Progenitor cell of endocrine pancreas (in vitro differentiated cells): ENCODE results near the gene FTCD. TPM values are rescaled to one million over a fixed set of nuclear protein-coding genes. Genes with fewer than 3 reads are reported as not detected.

Source experiments
- DNase-seq: peaks from one replicate; pipeline ENCODE4 v3.0.0; 2021; ENCODE audit warnings: low spot score; ENCODE audit not compliant: unreplicated experiment
- H3K27ac Mint-ChIP-seq: 2 replicates; pipeline ENCODE4 v1.8.0; 2021; ENCODE audit warnings: mild to moderate bottlenecking, moderate library complexity, mixed read lengths
- H3K27me3 Mint-ChIP-seq: 2 replicates; pipeline ENCODE4 v1.8.0; 2021; ENCODE audit warnings: mixed read lengths
- H3K36me3 Mint-ChIP-seq: 2 replicates; pipeline ENCODE4 v1.8.0; 2022; ENCODE audit warnings: mixed read lengths; ENCODE audit not compliant: insufficient read depth
- H3K4me1 Mint-ChIP-seq: 2 replicates; pipeline ENCODE4 v1.8.0; 2021; ENCODE audit warnings: low read depth, mixed read lengths
- H3K4me3 Mint-ChIP-seq: 2 replicates; pipeline ENCODE4 v1.8.0; 2021; ENCODE audit warnings: low read depth, mild to moderate bottlenecking, moderate library complexity, mixed read lengths
- H3K9me3 Mint-ChIP-seq: 2 replicates; pipeline ENCODE4 v1.8.0; 2021; ENCODE audit warnings: low read depth, mixed read lengths
- total RNA-seq: library from RNA; stranded (reverse); gene quantifications from 2 replicates; pipeline ENCODE4 v1.2.1, GENCODE V29; 2021
- TF ChIP-seq, protein P1 (sequence below): fragments of 200-600 bp; sonication (generic); IDR thresholded peaks from one replicate; pipeline ENCODE4 v1.5.0; 2021; ENCODE audit warnings: antibody characterized with exemption, mild to moderate bottlenecking; ENCODE audit not compliant: unreplicated experiment

Gene FTCD
- total RNA-seq, 1 donor from 2014 or later: 49.3 TPM

DNA sequence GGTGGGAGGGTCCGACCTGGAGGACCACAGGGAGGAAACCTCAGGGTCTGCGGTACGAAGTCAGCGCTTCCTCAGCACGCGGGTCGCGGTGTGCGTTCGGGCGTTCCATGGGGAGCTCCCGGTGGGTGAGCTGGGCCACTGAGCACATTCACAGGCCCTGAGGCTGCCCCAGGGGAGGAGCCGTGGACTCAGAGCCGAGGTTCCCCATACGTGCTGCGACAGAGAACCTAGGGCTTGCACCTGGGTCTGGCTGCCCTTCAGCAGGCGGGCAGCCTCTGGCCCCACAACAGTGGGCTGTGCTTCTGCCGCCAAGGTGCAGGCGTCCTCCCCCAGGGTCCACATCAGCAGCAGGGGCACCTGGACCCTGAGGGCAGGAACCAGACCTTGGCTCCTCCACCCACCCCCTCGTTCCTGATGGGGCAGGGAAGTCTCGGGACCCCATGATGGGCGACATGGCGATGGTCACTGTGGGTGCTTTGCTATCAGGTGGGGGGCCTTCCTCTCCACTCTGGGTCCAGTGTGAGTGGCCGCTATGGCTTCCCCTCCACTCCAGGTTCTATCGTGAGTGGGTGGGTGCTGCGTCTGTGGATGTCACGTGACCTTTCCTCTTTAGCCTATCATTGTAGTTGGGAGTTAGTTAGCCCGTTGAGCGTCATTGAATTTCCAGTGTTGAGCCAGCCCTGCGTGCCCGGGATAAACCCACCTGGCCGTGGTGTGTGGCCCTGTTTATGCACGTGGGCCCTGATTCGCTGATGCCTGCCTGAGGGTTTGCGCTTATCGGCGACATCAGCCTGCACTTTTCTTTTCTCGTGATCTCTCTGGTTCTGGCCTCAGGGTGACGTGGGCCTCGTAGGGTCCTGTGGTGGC lies 27.9 kb downstream of the FTCD start:
- H3K9me3 Mint-ChIP-seq: no peaks in the 10 kb centered on the region
- DNase-seq: no peak
- H3K27ac Mint-ChIP-seq: no peak overlapping the region
- no peaks in the 10 kb centered on the region for H3K36me3 Mint-ChIP-seq
- no peaks in the 10 kb centered on the region for H3K27me3 Mint-ChIP-seq
- TF ChIP-seq, protein P1, sequence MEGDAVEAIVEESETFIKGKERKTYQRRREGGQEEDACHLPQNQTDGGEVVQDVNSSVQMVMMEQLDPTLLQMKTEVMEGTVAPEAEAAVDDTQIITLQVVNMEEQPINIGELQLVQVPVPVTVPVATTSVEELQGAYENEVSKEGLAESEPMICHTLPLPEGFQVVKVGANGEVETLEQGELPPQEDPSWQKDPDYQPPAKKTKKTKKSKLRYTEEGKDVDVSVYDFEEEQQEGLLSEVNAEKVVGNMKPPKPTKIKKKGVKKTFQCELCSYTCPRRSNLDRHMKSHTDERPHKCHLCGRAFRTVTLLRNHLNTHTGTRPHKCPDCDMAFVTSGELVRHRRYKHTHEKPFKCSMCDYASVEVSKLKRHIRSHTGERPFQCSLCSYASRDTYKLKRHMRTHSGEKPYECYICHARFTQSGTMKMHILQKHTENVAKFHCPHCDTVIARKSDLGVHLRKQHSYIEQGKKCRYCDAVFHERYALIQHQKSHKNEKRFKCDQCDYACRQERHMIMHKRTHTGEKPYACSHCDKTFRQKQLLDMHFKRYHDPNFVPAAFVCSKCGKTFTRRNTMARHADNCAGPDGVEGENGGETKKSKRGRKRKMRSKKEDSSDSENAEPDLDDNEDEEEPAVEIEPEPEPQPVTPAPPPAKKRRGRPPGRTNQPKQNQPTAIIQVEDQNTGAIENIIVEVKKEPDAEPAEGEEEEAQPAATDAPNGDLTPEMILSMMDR: no peak
- no peaks in the 10 kb centered on the region for H3K4me1 Mint-ChIP-seq
- H3K4me3 Mint-ChIP-seq: no peak overlapping the region

DNA sequence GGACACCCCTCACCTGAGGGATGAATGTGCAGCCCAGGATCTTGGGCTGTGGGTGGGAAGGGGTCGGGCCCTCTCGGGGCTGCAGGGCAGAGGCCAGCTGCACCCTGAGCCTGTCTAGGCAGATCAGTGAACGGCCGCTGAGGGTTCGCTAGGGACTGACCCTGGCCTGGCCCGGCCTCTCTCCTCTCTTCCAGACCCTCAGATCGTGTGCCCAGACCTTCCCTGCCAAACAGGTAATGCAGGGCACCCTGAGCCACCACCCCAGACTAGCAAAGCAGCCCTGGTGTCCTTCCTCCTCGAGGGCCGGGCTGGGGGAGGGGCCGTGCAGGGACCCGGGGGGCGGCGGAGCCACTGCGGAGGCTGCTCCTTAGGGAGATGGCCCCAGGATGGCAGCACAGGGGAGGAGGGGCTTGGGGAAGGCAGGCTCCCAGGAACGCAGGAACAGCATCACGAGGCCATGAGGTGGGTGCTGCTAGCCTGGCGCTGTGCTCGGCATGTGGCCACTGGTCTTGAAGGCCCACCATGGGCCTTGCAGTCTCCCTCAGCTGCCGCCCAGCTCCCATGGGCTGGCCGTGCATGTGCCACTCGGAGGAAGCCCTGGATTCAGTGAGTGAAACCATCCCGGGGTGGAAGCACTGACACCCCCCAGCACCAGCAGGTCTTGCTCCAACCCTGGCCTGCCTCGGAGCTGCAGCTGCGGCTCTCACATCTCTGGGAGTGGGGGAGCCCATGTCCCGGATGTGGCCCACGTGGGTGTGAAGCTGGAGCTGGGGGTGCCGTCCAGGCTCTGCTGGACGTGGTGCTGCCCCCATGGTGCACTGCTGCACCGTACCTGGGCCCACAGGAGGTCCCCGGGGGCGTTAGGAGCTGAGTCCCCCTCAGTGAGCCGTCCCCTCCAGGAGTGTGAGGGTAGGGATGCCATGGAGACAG lies 28.8 kb downstream of the FTCD start:
- no peak overlapping the region for H3K4me3 Mint-ChIP-seq
- no peak overlapping the region for H3K27ac Mint-ChIP-seq
- no peak for DNase-seq
- H3K4me1 Mint-ChIP-seq: no peaks in the 10 kb centered on the region
- H3K36me3 Mint-ChIP-seq: no peaks in the 10 kb centered on the region
- TF ChIP-seq, protein P1: no peak
- H3K9me3 Mint-ChIP-seq: no peaks in the 10 kb centered on the region
- no peaks in the 10 kb centered on the region for H3K27me3 Mint-ChIP-seq

DNA sequence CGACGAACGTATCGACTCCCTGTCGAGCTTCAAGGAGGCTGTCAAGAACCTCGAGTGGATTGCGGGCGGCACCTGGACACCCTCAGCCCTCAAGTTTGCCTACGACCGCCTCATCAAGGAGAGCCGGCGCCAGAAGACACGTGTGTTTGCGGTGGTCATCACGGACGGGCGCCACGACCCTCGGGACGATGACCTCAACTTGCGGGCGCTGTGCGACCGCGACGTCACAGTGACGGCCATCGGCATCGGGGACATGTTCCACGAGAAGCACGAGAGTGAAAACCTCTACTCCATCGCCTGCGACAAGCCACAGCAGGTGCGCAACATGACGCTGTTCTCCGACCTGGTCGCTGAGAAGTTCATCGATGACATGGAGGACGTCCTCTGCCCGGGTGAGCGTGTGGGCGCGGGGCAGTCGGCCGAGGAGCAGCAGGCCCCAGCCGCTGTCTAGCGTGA lies 29.5 kb downstream of the FTCD start:
- H3K4me3 Mint-ChIP-seq: no peak overlapping the region
- TF ChIP-seq, protein P1: no peak
- peak; percentile 8 for DNase-seq
- no peaks in the 10 kb centered on the region for H3K27me3 Mint-ChIP-seq
- H3K27ac Mint-ChIP-seq: no peak overlapping the region
- H3K36me3 Mint-ChIP-seq: no peaks in the 10 kb centered on the region
- no peaks in the 10 kb centered on the region for H3K9me3 Mint-ChIP-seq
- no peaks in the 10 kb centered on the region for H3K4me1 Mint-ChIP-seq

DNA sequence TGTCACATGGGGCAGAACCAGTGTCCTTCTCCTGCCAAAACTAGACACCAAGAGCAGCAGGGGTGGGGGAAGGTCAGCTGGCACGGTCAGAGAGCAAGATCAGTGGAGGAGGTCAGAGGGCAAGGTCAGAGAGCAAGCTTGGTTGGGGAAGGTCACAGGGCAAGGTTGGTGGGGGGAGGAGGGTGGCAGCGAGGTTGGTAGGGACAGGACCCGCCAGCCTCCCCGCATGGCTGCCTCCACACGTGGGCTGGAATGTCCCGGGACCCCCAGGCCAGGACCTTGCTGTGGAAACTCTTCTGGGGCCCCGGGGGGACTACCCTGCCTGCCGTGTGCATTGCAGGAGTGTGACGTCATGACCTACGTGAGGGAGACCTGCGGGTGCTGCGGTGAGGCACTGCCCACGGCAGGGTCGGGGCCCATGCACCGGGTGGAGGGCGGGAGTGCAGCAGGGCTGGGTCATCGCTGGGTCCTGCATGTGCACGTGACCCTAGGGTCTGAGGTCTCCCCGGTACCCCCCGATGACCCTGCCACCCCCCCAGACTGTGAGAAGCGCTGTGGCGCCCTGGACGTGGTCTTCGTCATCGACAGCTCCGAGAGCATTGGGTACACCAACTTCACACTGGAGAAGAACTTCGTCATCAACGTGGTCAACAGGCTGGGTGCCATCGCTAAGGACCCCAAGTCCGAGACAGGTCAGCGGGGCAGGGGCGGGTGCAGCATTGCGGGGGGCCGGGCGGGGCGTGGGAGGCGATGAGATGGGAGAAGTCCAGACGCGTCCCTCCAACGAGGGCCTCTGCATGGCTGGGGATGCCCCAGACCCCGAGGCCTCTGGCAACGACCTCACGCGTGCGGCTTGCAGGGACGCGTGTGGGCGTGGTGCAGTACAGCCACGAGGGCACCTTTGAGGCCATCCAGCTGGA lies 30.2 kb downstream of the FTCD start:
- Mint-ChIP-seq H3K27ac (no peak overlapping the region), H3K27me3 (no peaks in the 10 kb centered on the region), H3K9me3 (no peaks in the 10 kb centered on the region), H3K4me3 (no peak overlapping the region), H3K36me3 (no peaks in the 10 kb centered on the region), H3K4me1 (no peaks in the 10 kb centered on the region)
- TF ChIP-seq, protein P1: no peak
- peak; percentile 8 for DNase-seq
